Vagina (tissue), 2 donors: ENCODE results near the gene FUT8.

Experiments
- CTCF ChIP-seq, 3 experiments: fragments of 450-650 bp in 2 of 3; fragments of 200-600 bp in 1 of 3; sonication (generic) in 1 of 3; IDR thresholded peaks; one replicate each; pipeline ENCODE4 v1.5.1; 2017 to 2019; ENCODE audit warnings: antibody characterized with exemption in 3 of 3, mild to moderate bottlenecking in 2 of 3, moderate library complexity in 2 of 3
- POLR2A ChIP-seq, 2 donors: fragments of 450-650 bp; IDR thresholded peaks; one replicate each; pipeline ENCODE4 v1.6.1; 2017; ENCODE audit warnings: antibody characterized with exemption in 2 of 2, mild to moderate bottlenecking in 2 of 2, moderate library complexity in 2 of 2

- TF ChIP-seq CTCF (IDR thresholded peaks at IDR 0.05) = no peak
- TF ChIP-seq POLR2A (IDR thresholded peaks at IDR 0.05) = no peak
These were observed 307.6 kb downstream of the FUT8 start for GRCh38 chr14:65720171-65720570.
